Endothelial cell of umbilical vein (primary cell): Measurements from ENCODE around the gene DCUN1D2. TPM values are rescaled to one million over a fixed set of nuclear protein-coding genes. Genes with fewer than 3 reads are reported as not detected.
A peak's percentile ranks its signal among the peaks of the same experiment; 100 is the strongest.

Experiments used
- Bru-seq: library from RNA; stranded (reverse); fragments of 400-500 nt; gene quantifications from one replicate; lab custom pipeline; 2021; lab: Mats Ljungman, UMichigan
- BruChase-seq, 2 experiments: library from RNA; stranded (reverse); fragments of 400-500 nt; gene quantifications; one replicate each; lab custom pipeline; 2021; lab: Mats Ljungman, UMichigan
- BruUV-seq: library from RNA; stranded (reverse); fragments of 400-500 nt; replicated peaks from 2 replicates; lab custom pipeline; 2021; lab: Mats Ljungman, UMichigan
- CTCF ChIA-PET: fragments of 300-600, 350-600 bp; sonication (Branson Sonifier 250); formaldehyde crosslinking; loops from one replicate; lab custom pipeline; 2021; ENCODE audit warnings: antibody characterized with exemption, inconsistent platforms; lab: Charles Lee
- POLR2A ChIA-PET: fragments of 300-600, 350-600 bp; sonication (Branson Sonifier 250); formaldehyde crosslinking; loops from one replicate; lab custom pipeline; 2021; ENCODE audit warnings: antibody characterized with exemption, inconsistent platforms; lab: Charles Lee
- DNase-seq: peaks from one replicate; pipeline ENCODE4 v3.0.0-alpha.2; 2011; ENCODE audit warnings: low read depth, low spot score
- FAIRE-seq: peaks from 2 replicates; lab custom pipeline; 2011; peaks lifted over from hg19 to GRCh38; lab: Jason Lieb, UNC
- H2AFZ ChIP-seq: 2 replicates; pipeline ENCODE4 v1.6.0; 2012; ENCODE audit warnings: low read depth, low read length, control low read depth, inconsistent platforms
- H3K27ac ChIP-seq: 2 replicates; pipeline ENCODE4 v1.5.1; 2011; ENCODE audit warnings: low read depth, mild to moderate bottlenecking, control low read depth, low read length, moderate library complexity; ENCODE audit not compliant: insufficient read depth
- H3K27me3 ChIP-seq, 2 experiments: 2 replicates each; pipeline versions ENCODE4 v1.6.0 to v1.6.1; 2011; ENCODE audit warnings: low read length in 2 of 2, mixed read lengths in 1 of 2; ENCODE audit not compliant: control insufficient read depth in 2 of 2, insufficient read depth in 2 of 2
- H3K36me3 ChIP-seq, 2 experiments: 2 replicates in 1 of 2; 3 replicates in 1 of 2; pipeline ENCODE4 v1.5.1; 2011; ENCODE audit warnings: low read length in 2 of 2, mild to moderate bottlenecking in 1 of 2, moderate library complexity in 1 of 2; ENCODE audit not compliant: control insufficient read depth in 2 of 2, insufficient read depth in 2 of 2; ENCODE audit errors: extremely low read depth in 1 of 2
- H3K4me1 ChIP-seq: 3 replicates; pipeline ENCODE4 v1.5.1; 2011; ENCODE audit warnings: mild to moderate bottlenecking, low read length; ENCODE audit not compliant: control insufficient read depth, insufficient read depth; ENCODE audit errors: extremely low read depth
- H3K4me2 ChIP-seq: 2 replicates; pipeline ENCODE4 v1.6.1; 2011; ENCODE audit warnings: low read length, control low read depth, mixed read lengths; ENCODE audit not compliant: insufficient read depth
- H3K4me3 ChIP-seq, 3 experiments: fragments of 200-600 bp in 1 of 3; sonication (generic), shearing (Covaris generic) in 1 of 3; replicated peaks in 1 of 3; 2 replicates each; pipeline ENCODE4 v1.5.1; 2011 to 2016; ENCODE audit warnings: control low read depth in 3 of 3, low read length in 3 of 3, mild to moderate bottlenecking in 2 of 3, inconsistent platforms in 1 of 3, low read depth in 1 of 3, moderate library complexity in 1 of 3; ENCODE audit not compliant: insufficient read depth in 1 of 3
- H3K79me2 ChIP-seq: 2 replicates; pipeline ENCODE4 v1.6.0; 2012; ENCODE audit warnings: low read length, inconsistent platforms; ENCODE audit not compliant: control insufficient read depth, insufficient read depth
- H3K9ac ChIP-seq: replicated peaks from 2 replicates; pipeline ENCODE3; 2011; ENCODE audit warnings: low read length, control low read depth; ENCODE audit not compliant: insufficient read depth; ENCODE audit errors: extremely low read depth
- H3K9me1 ChIP-seq: replicated peaks from 3 replicates; pipeline ENCODE4 v1.6.0; 2011; ENCODE audit warnings: mild to moderate bottlenecking, low read length; ENCODE audit not compliant: control insufficient read depth, insufficient read depth; ENCODE audit errors: extremely low read depth
- H3K9me3 ChIP-seq: replicated peaks from 2 replicates; pipeline ENCODE4 v1.5.1; 2012; ENCODE audit warnings: low read length, inconsistent platforms; ENCODE audit not compliant: control insufficient read depth, insufficient read depth
- H4K20me1 ChIP-seq: replicated peaks from 2 replicates; pipeline ENCODE3; 2011; ENCODE audit warnings: mild to moderate bottlenecking, low read length; ENCODE audit not compliant: control insufficient read depth, insufficient read depth; ENCODE audit errors: extremely low read depth
- CTCF ChIP-seq, 2 donors: IDR thresholded peaks; 1 replicate in 1 of 2; 2 replicates in 1 of 2; pipeline ENCODE4 v1.5.1; 2011; ENCODE audit warnings: low read length in 2 of 2, mild to moderate bottlenecking in 2 of 2, moderate library complexity in 2 of 2, control low read depth in 1 of 2, inconsistent platforms in 1 of 2, low read depth in 1 of 2; ENCODE audit not compliant: insufficient read depth in 1 of 2; ENCODE audit errors: extremely low read depth in 1 of 2
- EZH2 ChIP-seq: IDR thresholded peaks from 2 replicates; pipeline ENCODE4 v1.6.1; 2012; ENCODE audit warnings: borderline replicate concordance, low read depth, mild to moderate bottlenecking, moderate library complexity, low read length, inconsistent platforms; ENCODE audit not compliant: severe bottlenecking
- FOS ChIP-seq: IDR thresholded peaks from 2 replicates; pipeline ENCODE4 v1.6.1; 2011; ENCODE audit warnings: mild to moderate bottlenecking, low read length, moderate library complexity, borderline replicate concordance; ENCODE audit not compliant: insufficient read depth
- GATA2 ChIP-seq: IDR thresholded peaks from 2 replicates; pipeline ENCODE4 v1.7.0; 2011; ENCODE audit warnings: low read depth, mild to moderate bottlenecking, moderate library complexity, mixed read lengths, low read length; ENCODE audit not compliant: insufficient read length, insufficient read depth
- JUN ChIP-seq: IDR thresholded peaks from 2 replicates; pipeline ENCODE4 v1.6.1; 2011; ENCODE audit warnings: borderline replicate concordance, low read depth; ENCODE audit not compliant: insufficient read length, insufficient read depth
- MYC ChIP-seq: IDR thresholded peaks from one replicate; pipeline ENCODE4 v1.6.1; 2011; ENCODE audit warnings: mild to moderate bottlenecking, low read depth, low read length
- POLR2A ChIP-seq: IDR thresholded peaks from 2 replicates; pipeline ENCODE4 v1.6.1; 2012; ENCODE audit warnings: low read depth, mild to moderate bottlenecking, control low read depth, low read length
- POLR2AphosphoS5 ChIP-seq: IDR thresholded peaks from 2 replicates; pipeline ENCODE4 v1.6.1; 2012; ENCODE audit warnings: low read depth, mild to moderate bottlenecking, control low read depth, low read length, moderate library complexity; ENCODE audit not compliant: insufficient read depth
- dilution Hi-C: fragments of 300-500 bp; cut with MboI; formaldehyde crosslinking; loops from one replicate; pipeline ENCODE4 v1.15.0; 2019; ENCODE audit warnings: low sequenced_read_pairs; ENCODE audit not compliant: extremely low pct_ligation_motif_present
- intact Hi-C: fragments of 100-400 bp; cut with micrococcal nuclease; formaldehyde crosslinking; loops from one replicate; pipeline ENCODE4 v1.10.0; 2022
- long read RNA-seq: library from polyadenylated mRNA; stranded (forward); transcript quantifications from one replicate; pipeline ENCODE4 v2.0.0, GENCODE V29; 2021
- polyA minus RNA-seq, 3 experiments: library from RNA; depleted of rRNA, polyadenylated mRNA; stranded (reverse); fragments of >200 nt; gene quantifications; 1 replicate in 1 of 3; 2 replicates in 2 of 3; pipeline ENCODE4 v1.2.3, GENCODE V29; 2011
- polyA plus RNA-seq, 4 experiments: library from polyadenylated mRNA; depleted of rRNA in 3 of 4; stranded (reverse) in 3 of 4; unstranded in 1 of 4; fragments of >200 nt; gene quantifications; 2 replicates each; pipeline versions ENCODE4 v1.2.1 to v1.2.3, GENCODE V29; 2011 to 2012; ENCODE audit warnings: missing spikeins in 1 of 4
- total RNA-seq: library from RNA; stranded (reverse); gene quantifications from 2 replicates; pipeline ENCODE4 v1.2.3, GENCODE V29; 2021

Gene DCUN1D2
- total RNA-seq (19.4 and 24.9 TPM in 2 replicates), polyA plus RNA-seq (8.3 and 10.5 TPM in 2 replicates), polyA minus RNA-seq (11.1 and 14.1 TPM in 2 replicates), Bru-seq, nascent RNA (percentile 72 among the genes with signal in this experiment), BruChase-seq, experiment 1, labeled RNA remaining after a 6-hour chase (percentile 78 among the genes with signal in this experiment), BruChase-seq, experiment 2, labeled RNA remaining after a 2-hour chase (percentile 91 among the genes with signal in this experiment)
- 7.0 and 8.6 TPM in 2 replicates for polyA plus RNA-seq (2011; cell fraction: cytosol; rRNA removed)
- polyA plus RNA-seq (2011; cell fraction: nucleus; rRNA removed), result 40.2 and 44.4 TPM in 2 replicates
- 10.6 and 11.0 TPM in 2 replicates for polyA plus RNA-seq (2012)
- polyA minus RNA-seq (2011; cell fraction: cytosol; rRNA and poly(A)+ RNA removed), result 6.7 TPM
- polyA minus RNA-seq (2011; cell fraction: nucleus; rRNA and poly(A)+ RNA removed), result 15.7 and 25.9 TPM in 2 replicates
- long read RNA-seq, partial matches to known transcripts, result 2 of 11 reads
- long read RNA-seq, other reads (novel, unspliced or antisense), result 5 of 11 reads

GRCh38 chr13:113490496-113491417 is at the start of gene DCUN1D2:
Gene DCUN1D2 (minus strand): TSS chr13:113490711. CDS start chr13:113490669, 42 bp downstream.
- DNase-seq, result peak; percentile 97
- H2AFZ ChIP-seq, result peak within 1 kb of the TSS; percentile 78
- peak within 1 kb of the TSS; percentile 75 for H3K9ac ChIP-seq
- peak; percentile 78 for FAIRE-seq
- H3K4me2 ChIP-seq, result peak within 1 kb of the TSS; percentile 84
- dilution Hi-C loops (no loop called here), intact Hi-C loops (loop anchor here (1.0 to 2.0 kb wide), 3 partner anchors 56 to 194 kb away; partner anchors contain the start of gene LAMP1)
- no peaks in the 10 kb centered on the region for H3K9me3 ChIP-seq
- H3K27me3 ChIP-seq, result no peaks in the 10 kb centered on the region
- TF ChIP-seq CTCF (IDR thresholded peaks at IDR 0.05; ENCODE audit: extremely low read depth in 1 of 2, insufficient read depth in 1 of 2, low read depth in 1 of 2, low read length in 2 of 2) (no peak), EZH2 (no peak), POLR2AphosphoS5 (peak; percentile 59), MYC (no peak), JUN (no peak), POLR2A (peak; percentile 66), GATA2 (no peak), FOS (no peak)
- peak within 1 kb of the TSS; percentile 61 to 90 (median 78) for H3K4me3 ChIP-seq
- ChIA-PET CTCF (interaction anchor here (2.2 to 2.4 kb wide), 2 partner anchors 33 to 71 kb away, joined by 12 to 13 read pairs; no protein-coding TSS in a partner anchor), POLR2A (interaction anchor here (0.6 to 0.7 kb wide), 2 partner anchors 28 to 56 kb away, joined by 3 to 5 read pairs; no protein-coding TSS in a partner anchor)
- H4K20me1 ChIP-seq, result no peaks in the 10 kb centered on the region
- H3K36me3 ChIP-seq, result peaks cover 2 to 6% of the 10 kb centered on the region in 2 experiments
- no TSS peak for BruUV-seq
- peaks cover 46% of the 10 kb centered on the region for H3K4me1 ChIP-seq
- peak within 1 kb of the TSS; percentile 63 for H3K27ac ChIP-seq
- H3K9me1 ChIP-seq, result no peaks in the 10 kb centered on the region
- peaks cover 85% of the 10 kb centered on the region for H3K79me2 ChIP-seq
